Activated naive CD4-positive, alpha-beta T cell treated with anti-CD3 and anti-CD28 coated beads for 36 hours (primary cell): ENCODE measurements around the gene C1QTNF9. TPM values are rescaled to one million over a fixed set of nuclear protein-coding genes. Genes with fewer than 3 reads are reported as not detected.

ENCODE experiments used
- total RNA-seq, 2 experiments: library from RNA; stranded (reverse); gene quantifications; one replicate each; pipeline ENCODE4 v1.2.3, GENCODE V29; 2021

C1QTNF9 gene
- total RNA-seq, 2 experiments from 2014 or later, result not detected

Other genes starting within 250 kb of the C1QTNF9 start
- 10 to 100 TPM; 56.8 to 57.4 TPM for gene SPATA13, start 148.9 kb upstream of the C1QTNF9 start, total RNA-seq
- 10 to 100 TPM; 10.1 to 10.9 TPM for gene PARP4, start 203.2 kb downstream of the C1QTNF9 start, total RNA-seq